ENCODE measurements around the gene ZNF862.
"Not testable (repeated sequence)": the region's sequence is repeated elsewhere in the genome, so short reads cannot be mapped to it uniquely, and the experiment has no call there.

The ZNF862 gene

GRCh38 chr7:149880638-149881311 lies 42.6 kb downstream of the ZNF862 start:
- DNase-seq (ENCODE audit: low spot score), result no peak

- no peak for DNase-seq (ENCODE audit: low spot score)
Observed at GRCh38 chr7:149881328-149882247, 43.4 kb downstream of the ZNF862 start.

GRCh38 chr7:149882248-149883047 lies 44.3 kb downstream of the ZNF862 start:
- no peak for DNase-seq (ENCODE audit: low spot score)

GRCh38 chr7:149883048-149883438 lies 44.9 kb downstream of the ZNF862 start:
- no peak for DNase-seq (ENCODE audit: low spot score)

GRCh38 chr7:149883452-149883861 lies 45.3 kb downstream of the ZNF862 start:
- no peak for DNase-seq (ENCODE audit: low spot score)

GRCh38 chr7:149884016-149884415 lies 45.8 kb downstream of the ZNF862 start:
- no peak for DNase-seq (ENCODE audit: low spot score)

GRCh38 chr7:149884541-149884940 lies 46.4 kb downstream of the ZNF862 start:
- no peak for DNase-seq (ENCODE audit: low spot score)

GRCh38 chr7:149885191-149886017 lies 47.2 kb downstream of the ZNF862 start:
- no peak for DNase-seq (ENCODE audit: low spot score)

- no peak for DNase-seq (ENCODE audit: low spot score)
Observed at GRCh38 chr7:149886018-149886415, 47.8 kb downstream of the ZNF862 start.

GRCh38 chr7:149887311-149887710 lies 49.1 kb downstream of the ZNF862 start:
- DNase-seq (ENCODE audit: low spot score), result no peak

GRCh38 chr7:149890715-149891114 lies 52.5 kb downstream of the ZNF862 start:
- not testable (repeated sequence) for DNase-seq (ENCODE audit: low spot score)

GRCh38 chr7:149894957-149895356 lies 56.8 kb downstream of the ZNF862 start:
- DNase-seq (ENCODE audit: low spot score), result not testable (repeated sequence)

- DNase-seq (ENCODE audit: low spot score), result not testable (repeated sequence)
Observed at GRCh38 chr7:149907776-149908376, 69.7 kb downstream of the ZNF862 start.

- DNase-seq (ENCODE audit: low spot score), result not testable (repeated sequence)
Observed at GRCh38 chr7:149910219-149910618, 72.0 kb downstream of the ZNF862 start.

- DNase-seq (ENCODE audit: low spot score), result not testable (repeated sequence)
Observed at GRCh38 chr7:149912126-149912525, 74.0 kb downstream of the ZNF862 start.

Data from germinal center (tissue), 1 donor.